ENCODE results near the gene SCO2. TPM values are rescaled to one million over a fixed set of nuclear protein-coding genes. Genes with fewer than 3 reads are reported as not detected.
A peak's percentile ranks its signal among the peaks of the same experiment; 100 is the strongest.

SCO2 gene
- total and polyA plus RNA-seq, 2 of the 13 experiments (the other 11 are each of a cell fraction or from before 2014, with no cell fraction given), result 0.32 to 3.7 TPM

DNA sequence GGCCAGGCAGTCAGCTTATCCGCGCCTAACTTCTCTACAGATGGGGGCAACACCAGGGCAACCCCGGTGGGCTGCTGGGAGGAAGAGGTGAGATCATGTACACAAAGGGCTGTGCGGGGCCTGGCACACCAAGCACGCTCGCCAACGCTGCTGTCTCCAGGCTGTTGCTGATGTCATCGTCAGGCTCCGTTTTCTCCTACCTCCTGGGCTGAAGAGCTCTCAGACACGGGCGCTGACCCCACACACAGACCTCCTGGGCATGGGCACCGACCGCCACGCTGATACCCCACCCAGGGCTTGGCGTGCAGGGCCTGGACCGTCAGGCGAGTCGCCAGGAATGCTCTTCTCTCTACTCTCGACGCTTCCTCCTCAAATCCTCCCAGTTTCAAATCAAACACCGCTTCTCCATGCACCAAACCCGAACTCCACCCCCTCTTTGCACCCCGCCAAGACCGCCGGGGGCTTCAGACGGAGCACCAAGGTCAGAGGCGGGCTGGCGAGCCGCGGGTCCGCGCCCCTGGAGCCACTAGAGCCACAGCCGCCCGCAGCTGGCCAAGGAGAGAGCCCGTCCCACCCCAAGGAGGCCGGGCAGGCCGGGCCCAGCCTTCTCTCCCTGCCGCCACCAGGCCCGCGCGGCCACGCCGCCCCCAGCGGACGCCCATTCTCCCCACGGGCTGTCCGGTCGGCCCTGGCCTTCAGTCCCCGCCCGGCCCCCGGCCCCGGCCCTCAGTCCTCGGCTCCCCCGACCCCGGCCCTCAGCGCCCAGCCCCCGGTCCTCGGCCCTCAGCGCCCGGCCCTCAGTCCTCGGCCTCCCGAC is 51.3 kb downstream of the SCO2 start:
- FAIRE-seq, result no peak
- CTCF ChIA-PET (ENCODE audit: low intra/inter-chr PET ratio, low total read pairs), result interaction anchor here (1.1 to 1.7 kb wide), 2 partner anchors 24 to 26 kb away, joined by 3 to 6 read pairs; no protein-coding TSS in a partner anchor
- POLR2A ChIA-PET, result interaction anchor here (1.3 kb wide), 2 partner anchors 10 to 52 kb away, joined by 3 to 4 read pairs; partner anchors contain the start of gene SCO2
- peaks cover 35% of the 10 kb centered on the region for H4K20me1 ChIP-seq (ENCODE audit: insufficient read depth, low read length)
- peak overlapping the region; percentile 81 for H3K9ac ChIP-seq (ENCODE audit: insufficient read depth, low read depth, low read length)
- no peaks in the 10 kb centered on the region for H3K27me3 ChIP-seq (ENCODE audit: control insufficient read depth in 1 of 2, insufficient read depth in 2 of 2, low read length in 2 of 2)
- H3K4me2 ChIP-seq (ENCODE audit: low read depth, low read length), result peak overlapping the region; percentile 96
- peaks cover 59% of the 10 kb centered on the region for H3K4me1 ChIP-seq (ENCODE audit: insufficient read depth, low read length)
- DNase-seq (ENCODE audit: low spot score), result no peak
- 17% methylated on average over 14 of the region's 62 CpGs for WGBS (ENCODE audit: low lambda C conversion rate)
- peak; percentile 50 for ATAC-seq
- BruUV-seq (replicated peaks), result TSS peak; percentile 54
- no peak overlapping the region for H2AFZ ChIP-seq (ENCODE audit: low read length)
- peak overlapping the region; percentile 80 to 87 (median 81) for H3K4me3 ChIP-seq (replicated peaks in 1 of 3; ENCODE audit: insufficient read depth in 1 of 3, low read depth in 2 of 3, low read length in 3 of 3)
- in situ Hi-C loops (cut with HindIII; ENCODE audit: extremely low pct_ligation_motif_present, low pct_unique_long_range_greater_than_20kb) (no loop called here), intact Hi-C loops (cut with micrococcal nuclease; ENCODE audit: unreplicated experiment) (no loop called here)
- H3K79me2 ChIP-seq (ENCODE audit: insufficient read depth, low read length), result peaks cover 48% of the 10 kb centered on the region
- no peaks in the 10 kb centered on the region for H3K36me3 ChIP-seq (replicated peaks in 1 of 2; ENCODE audit: control insufficient read depth in 1 of 2, insufficient read depth in 2 of 2, low read length in 2 of 2)
- peak overlapping the region; percentile 38 for H3K27ac ChIP-seq (ENCODE audit: extremely low read length, insufficient read depth, low read length)
- H3K9me3 ChIP-seq (ENCODE audit: low read length), result no peaks in the 10 kb centered on the region
- TF ChIP-seq ZNF205 (CRISPR knock-in tag; IDR thresholded peaks at IDR 0.05), result no peak
- TF ChIP-seq, protein P1, sequence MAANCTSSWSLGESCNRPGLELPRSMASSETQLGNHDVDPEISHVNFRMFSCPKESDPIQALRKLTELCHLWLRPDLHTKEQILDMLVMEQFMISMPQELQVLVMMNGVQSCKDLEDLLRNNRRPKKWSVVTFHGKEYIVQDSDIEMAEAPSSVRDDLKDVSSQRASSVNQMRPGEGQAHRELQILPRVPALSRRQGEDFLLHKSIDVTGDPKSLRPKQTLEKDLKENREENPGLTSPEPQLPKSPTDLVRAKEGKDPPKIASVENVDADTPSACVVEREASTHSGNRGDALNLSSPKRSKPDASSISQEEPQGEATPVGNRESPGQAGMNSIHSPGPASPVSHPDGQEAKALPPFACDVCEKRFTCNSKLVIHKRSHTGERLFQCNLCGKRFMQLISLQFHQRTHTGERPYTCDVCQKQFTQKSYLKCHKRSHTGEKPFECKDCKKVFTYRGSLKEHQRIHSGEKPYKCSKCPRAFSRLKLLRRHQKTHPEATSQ (CRISPR knock-in tag; IDR thresholded peaks at IDR 0.05; ENCODE audit: borderline replicate concordance), result no peak
- TF ChIP-seq, protein P2, sequence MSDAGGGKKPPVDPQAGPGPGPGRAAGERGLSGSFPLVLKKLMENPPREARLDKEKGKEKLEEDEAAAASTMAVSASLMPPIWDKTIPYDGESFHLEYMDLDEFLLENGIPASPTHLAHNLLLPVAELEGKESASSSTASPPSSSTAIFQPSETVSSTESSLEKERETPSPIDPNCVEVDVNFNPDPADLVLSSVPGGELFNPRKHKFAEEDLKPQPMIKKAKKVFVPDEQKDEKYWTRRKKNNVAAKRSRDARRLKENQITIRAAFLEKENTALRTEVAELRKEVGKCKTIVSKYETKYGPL (CRISPR knock-in tag; IDR thresholded peaks at IDR 0.05), result no peak
- TF ChIP-seq CCDC6 (CRISPR knock-in tag; IDR thresholded peaks at IDR 0.05), result no peak
- TF ChIP-seq NR2F1 (CRISPR knock-in tag; IDR thresholded peaks at IDR 0.05), result no peak
- TF ChIP-seq, protein P3, sequence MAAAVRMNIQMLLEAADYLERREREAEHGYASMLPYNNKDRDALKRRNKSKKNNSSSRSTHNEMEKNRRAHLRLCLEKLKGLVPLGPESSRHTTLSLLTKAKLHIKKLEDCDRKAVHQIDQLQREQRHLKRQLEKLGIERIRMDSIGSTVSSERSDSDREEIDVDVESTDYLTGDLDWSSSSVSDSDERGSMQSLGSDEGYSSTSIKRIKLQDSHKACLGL (CRISPR knock-in tag; IDR thresholded peaks at IDR 0.05), result peak; percentile 51; the same call in 1 of the 2 replicates
- TF ChIP-seq MAFG (CRISPR knock-in tag; IDR thresholded peaks at IDR 0.05), result no peak
- TF ChIP-seq, protein P4, sequence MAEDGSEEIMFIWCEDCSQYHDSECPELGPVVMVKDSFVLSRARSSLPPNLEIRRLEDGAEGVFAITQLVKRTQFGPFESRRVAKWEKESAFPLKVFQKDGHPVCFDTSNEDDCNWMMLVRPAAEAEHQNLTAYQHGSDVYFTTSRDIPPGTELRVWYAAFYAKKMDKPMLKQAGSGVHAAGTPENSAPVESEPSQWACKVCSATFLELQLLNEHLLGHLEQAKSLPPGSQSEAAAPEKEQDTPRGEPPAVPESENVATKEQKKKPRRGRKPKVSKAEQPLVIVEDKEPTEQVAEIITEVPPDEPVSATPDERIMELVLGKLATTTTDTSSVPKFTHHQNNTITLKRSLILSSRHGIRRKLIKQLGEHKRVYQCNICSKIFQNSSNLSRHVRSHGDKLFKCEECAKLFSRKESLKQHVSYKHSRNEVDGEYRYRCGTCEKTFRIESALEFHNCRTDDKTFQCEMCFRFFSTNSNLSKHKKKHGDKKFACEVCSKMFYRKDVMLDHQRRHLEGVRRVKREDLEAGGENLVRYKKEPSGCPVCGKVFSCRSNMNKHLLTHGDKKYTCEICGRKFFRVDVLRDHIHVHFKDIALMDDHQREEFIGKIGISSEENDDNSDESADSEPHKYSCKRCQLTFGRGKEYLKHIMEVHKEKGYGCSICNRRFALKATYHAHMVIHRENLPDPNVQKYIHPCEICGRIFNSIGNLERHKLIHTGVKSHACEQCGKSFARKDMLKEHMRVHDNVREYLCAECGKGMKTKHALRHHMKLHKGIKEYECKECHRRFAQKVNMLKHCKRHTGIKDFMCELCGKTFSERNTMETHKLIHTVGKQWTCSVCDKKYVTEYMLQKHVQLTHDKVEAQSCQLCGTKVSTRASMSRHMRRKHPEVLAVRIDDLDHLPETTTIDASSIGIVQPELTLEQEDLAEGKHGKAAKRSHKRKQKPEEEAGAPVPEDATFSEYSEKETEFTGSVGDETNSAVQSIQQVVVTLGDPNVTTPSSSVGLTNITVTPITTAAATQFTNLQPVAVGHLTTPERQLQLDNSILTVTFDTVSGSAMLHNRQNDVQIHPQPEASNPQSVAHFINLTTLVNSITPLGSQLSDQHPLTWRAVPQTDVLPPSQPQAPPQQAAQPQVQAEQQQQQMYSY (CRISPR knock-in tag; IDR thresholded peaks at IDR 0.05), result no peak
- no peak for TF ChIP-seq ZNF564 (CRISPR knock-in tag; IDR thresholded peaks at IDR 0.05)
- no peak for TF ChIP-seq NR3C1 (CRISPR knock-in tag; IDR thresholded peaks at IDR 0.05)
- TF ChIP-seq ZNF749 (CRISPR knock-in tag; IDR thresholded peaks at IDR 0.05; ENCODE audit: borderline replicate concordance), result no peak
- TF ChIP-seq GABPA (IDR thresholded peaks at IDR 0.05; ENCODE audit: low read depth, low read length), result no peak
- TF ChIP-seq GABPA (CRISPR knock-in tag; IDR thresholded peaks at IDR 0.05; ENCODE audit: low read depth), result no peak
- peak; percentile 59 for TF ChIP-seq ZNF776 (CRISPR knock-in tag; IDR thresholded peaks at IDR 0.05)
- TF ChIP-seq ZNF619 (CRISPR knock-in tag; IDR thresholded peaks at IDR 0.05), result 0 out of 2 replicates have a peak, but pooled peaks have one; percentile 41
- no peak for TF ChIP-seq FIP1L1 (IDR thresholded peaks at IDR 0.05; ENCODE audit: borderline replicate concordance, insufficient read depth, low read depth, low read length)
- no peak for TF ChIP-seq ZBTB38 (CRISPR knock-in tag; IDR thresholded peaks at IDR 0.05)
- TF ChIP-seq BRD4 (CRISPR knock-in tag; IDR thresholded peaks at IDR 0.05), result no peak

All from HepG2 (cell line).